Psoas muscle (tissue), 8 donors: ENCODE results near the gene FANCC. TPM values are rescaled to one million over a fixed set of nuclear protein-coding genes. Genes with fewer than 3 reads are reported as not detected.
"Not testable (repeated sequence)": the region's sequence is repeated elsewhere in the genome, so short reads cannot be mapped to it uniquely, and the experiment has no call there.

Experiments
- ATAC-seq, 4 donors: fragments of 200-7000 bp; cut with Tn5 transposase; one replicate each; pipeline ENCODE4 v1.9.1; 2020; ENCODE audit warnings: moderate library complexity in 3 of 4, mild to moderate bottlenecking in 2 of 4
- DNase-seq, 2 donors: peaks; one replicate each; pipeline ENCODE4 v3.0.0-alpha.2; 2020
- H3K27ac ChIP-seq: fragments of 200-600 bp; one replicate; pipeline ENCODE4 v1.8.0; 2022
- H3K27me3 ChIP-seq, 3 donors: fragments of 200-600 bp in 1 of 3; one replicate each; pipeline versions ENCODE4 v1.6.1 to v1.8.0; 2013 to 2022; ENCODE audit warnings: low read length in 2 of 3, mild to moderate bottlenecking in 2 of 3, moderate library complexity in 1 of 3; ENCODE audit not compliant: insufficient read depth in 3 of 3
- H3K36me3 ChIP-seq, 2 donors: fragments of 200-600 bp in 1 of 2; one replicate each; pipeline versions ENCODE4 v1.6.1 to v1.8.0; 2013 to 2022; ENCODE audit warnings: low read depth in 1 of 2, mild to moderate bottlenecking in 1 of 2, moderate library complexity in 1 of 2; ENCODE audit not compliant: insufficient read depth in 1 of 2
- H3K4me1 ChIP-seq: fragments of 200-600 bp; one replicate; pipeline ENCODE4 v1.8.0; 2022
- H3K4me3 ChIP-seq: fragments of 200-600 bp; one replicate; pipeline ENCODE4 v1.8.0; 2022; ENCODE audit warnings: mild to moderate bottlenecking
- H3K9me3 ChIP-seq: fragments of 200-600 bp; one replicate; pipeline ENCODE4 v1.8.0; 2022
- WGBS, 3 donors: extraction: QIAGEN DNeasy Blood & Tissue Kit; methylation state at CpG; one replicate each; pipeline versions ENCODE4 v1.1.6 to v1.1.7; 2013; 5-methylcytosine and 5-hydroxymethylcytosine counted together
- intact Hi-C, 2 donors: fragments of 100-400 bp; cut with DNase I; formaldehyde crosslinking; loops; one replicate each; pipeline versions ENCODE4 v1.11.0 to v1.14.2; 2022
- polyA plus RNA-seq, 3 donors: library from polyadenylated mRNA; stranded (reverse); fragments of 200-250 nt; gene quantifications; one replicate each; pipeline ENCODE4 v1.2.3, GENCODE V29; 2013
- total RNA-seq, 4 donors: library from RNA; stranded (reverse); fragmentation: NEBNext Ultra II Directional in 2 of 4; extraction: Animal tissue kit (Norgen Biotek cat#: 25700) in 2 of 4; gene quantifications; one replicate each; pipeline versions ENCODE4 v1.2.1 to v1.2.4, GENCODE V29; 2021 to 2023
- TF ChIP-seq, protein P1 (sequence below): fragments of 200-600 bp; IDR thresholded peaks from one replicate; pipeline ENCODE4 v1.8.0; 2022; ENCODE audit warnings: antibody characterized with exemption
- donor health status: healthy with polysubstance abuse.
- donor health status: DM: no; HTN: no; CAD: no; lungs with moderate emphysema.
- donor health status: Bipolar disorder and iron deficiency.
- donor health status: healthy.
- donor health status: DM: yes; HTN: yes; CAD: no.
- donor health status: DM: no; HTN: no; CAD: no.
- donor health status: DM: no; HTN: no; CAD: no.
- donor health status: DM: yes; HTN: yes; CAD: no.

Gene FANCC
- total and polyA plus RNA-seq, 7 donors = 2.1 to 5.2 (median 3.6) TPM

DNA sequence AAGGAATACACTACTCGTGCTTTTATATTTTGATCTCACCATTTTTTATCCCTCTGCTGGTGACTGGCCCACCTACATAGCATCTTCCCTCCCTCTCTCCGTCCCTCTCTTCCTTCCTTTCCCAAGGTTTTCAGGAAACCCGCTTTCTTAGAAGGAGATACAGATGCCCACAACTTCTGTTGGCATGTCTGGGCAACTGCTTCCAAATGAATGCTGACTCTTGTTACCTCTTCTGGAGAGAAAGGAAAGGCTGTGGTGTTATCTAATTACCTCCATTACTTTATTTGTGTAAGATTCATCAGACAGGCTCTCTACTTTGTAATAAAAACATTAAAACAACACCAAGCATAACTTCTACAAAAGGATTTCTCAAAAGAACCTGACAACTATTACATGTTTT lies 20.2 kb downstream of the FANCC start:
- H3K4me3 ChIP-seq = no peak overlapping the region
- no peaks in the 10 kb centered on the region for H3K27me3 ChIP-seq
- no peaks in the 10 kb centered on the region for H3K9me3 ChIP-seq
- no peaks in the 10 kb centered on the region for H3K36me3 ChIP-seq
- TF ChIP-seq, protein P1, sequence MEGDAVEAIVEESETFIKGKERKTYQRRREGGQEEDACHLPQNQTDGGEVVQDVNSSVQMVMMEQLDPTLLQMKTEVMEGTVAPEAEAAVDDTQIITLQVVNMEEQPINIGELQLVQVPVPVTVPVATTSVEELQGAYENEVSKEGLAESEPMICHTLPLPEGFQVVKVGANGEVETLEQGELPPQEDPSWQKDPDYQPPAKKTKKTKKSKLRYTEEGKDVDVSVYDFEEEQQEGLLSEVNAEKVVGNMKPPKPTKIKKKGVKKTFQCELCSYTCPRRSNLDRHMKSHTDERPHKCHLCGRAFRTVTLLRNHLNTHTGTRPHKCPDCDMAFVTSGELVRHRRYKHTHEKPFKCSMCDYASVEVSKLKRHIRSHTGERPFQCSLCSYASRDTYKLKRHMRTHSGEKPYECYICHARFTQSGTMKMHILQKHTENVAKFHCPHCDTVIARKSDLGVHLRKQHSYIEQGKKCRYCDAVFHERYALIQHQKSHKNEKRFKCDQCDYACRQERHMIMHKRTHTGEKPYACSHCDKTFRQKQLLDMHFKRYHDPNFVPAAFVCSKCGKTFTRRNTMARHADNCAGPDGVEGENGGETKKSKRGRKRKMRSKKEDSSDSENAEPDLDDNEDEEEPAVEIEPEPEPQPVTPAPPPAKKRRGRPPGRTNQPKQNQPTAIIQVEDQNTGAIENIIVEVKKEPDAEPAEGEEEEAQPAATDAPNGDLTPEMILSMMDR = no peak
- H3K4me1 ChIP-seq = no peaks in the 10 kb centered on the region
- ATAC-seq (no peak), DNase-seq (no peak)
- 72 to 86% (median 74%) methylated on average over 3 of the region's 3 CpGs for WGBS, 3 donors
- intact Hi-C loops = no loop called here
- H3K27ac ChIP-seq = no peak overlapping the region

DNA sequence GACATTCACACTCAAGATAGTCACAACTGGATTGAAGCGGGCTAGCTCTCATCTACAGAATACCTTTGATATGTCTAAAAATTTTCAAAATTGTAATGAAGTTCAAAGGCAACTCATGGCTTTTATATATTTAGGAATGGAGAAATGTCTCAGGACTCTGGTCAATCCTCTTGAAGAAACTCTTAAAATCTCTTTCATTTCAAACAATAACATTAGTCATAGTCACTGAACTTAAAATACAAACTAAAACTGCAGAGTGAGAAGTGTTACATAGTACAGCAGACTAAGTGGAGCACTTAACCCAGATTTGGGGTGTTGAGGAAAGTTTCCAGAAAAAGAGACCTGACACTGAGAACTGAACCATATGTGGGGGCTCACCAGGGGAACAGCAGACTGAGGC lies 20.7 kb downstream of the FANCC start:
- WGBS, 3 donors = 99 to 100% (median 100%) methylated on average over 1 of the region's 1 CpG
- Histone ChIP-seq H3K27ac (no peak overlapping the region), H3K36me3 (no peaks in the 10 kb centered on the region), H3K4me1 (no peaks in the 10 kb centered on the region), H3K27me3 (no peaks in the 10 kb centered on the region), H3K9me3 (no peaks in the 10 kb centered on the region), H3K4me3 (no peak overlapping the region)
- no peak for ATAC-seq
- TF ChIP-seq, protein P1 = no peak
- DNase-seq = no peak
- intact Hi-C loops = no loop called here

DNA sequence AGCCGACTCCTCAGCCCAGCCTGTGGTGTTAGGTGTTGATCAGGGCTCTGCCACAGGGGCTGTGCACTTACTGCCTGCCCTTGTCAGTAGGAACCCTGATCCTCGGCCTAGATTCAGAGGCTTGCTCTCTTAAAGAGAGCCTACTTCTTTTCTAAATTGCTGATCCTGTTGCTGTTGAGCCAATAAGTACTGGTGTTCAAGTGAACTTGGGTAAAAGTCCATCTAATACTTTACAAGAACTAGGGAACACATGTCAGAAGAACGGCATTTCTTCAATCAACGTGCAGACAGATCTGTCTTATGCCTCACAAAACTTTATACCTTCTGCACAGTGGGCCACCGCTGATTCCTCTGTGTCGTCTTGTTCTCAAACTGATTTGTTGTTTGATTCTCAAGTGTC lies 24.2 kb downstream of the FANCC start:
- DNase-seq, intact Hi-C loops, H3K4me3 ChIP-seq, H3K27me3 ChIP-seq, H3K36me3 ChIP-seq, ATAC-seq, H3K27ac ChIP-seq, H3K4me1 ChIP-seq, H3K9me3 ChIP-seq: not testable (repeated sequence)
- WGBS, 3 donors = 94 to 97% (median 94%) methylated on average over 6 of the region's 6 CpGs

DNA sequence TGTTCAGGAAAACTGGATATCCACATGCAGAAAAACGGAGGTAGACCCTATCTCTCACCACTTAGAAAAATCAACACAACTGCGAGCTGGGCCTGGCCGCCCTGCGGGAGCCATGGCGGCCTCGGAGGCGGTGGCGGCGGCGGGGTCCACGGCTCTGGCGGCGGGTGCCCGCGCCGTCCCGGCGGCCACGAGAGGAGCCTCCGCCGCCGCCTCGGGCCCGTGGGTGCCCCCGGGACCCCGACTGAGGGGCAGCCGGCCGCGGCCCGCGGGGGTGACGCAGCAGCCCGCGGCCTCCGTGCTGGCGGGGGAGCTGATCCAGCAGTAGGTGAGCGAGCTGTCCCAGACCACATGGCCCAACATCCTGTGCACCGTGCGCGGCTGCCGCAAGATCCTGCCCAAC lies 25.3 kb downstream of the FANCC start:
- H3K27me3 ChIP-seq = no peaks in the 10 kb centered on the region
- H3K9me3 ChIP-seq = no peaks in the 10 kb centered on the region
- no peak for ATAC-seq
- no peak for DNase-seq
- no peaks in the 10 kb centered on the region for H3K4me1 ChIP-seq
- intact Hi-C loops = no loop called here
- H3K36me3 ChIP-seq = no peaks in the 10 kb centered on the region
- 94 to 98% (median 97%) methylated on average over 40 to 41 of the region's 41 CpGs for WGBS, 3 donors
- H3K27ac ChIP-seq = no peak overlapping the region
- H3K4me3 ChIP-seq = no peak overlapping the region
- TF ChIP-seq, protein P1 = no peak

DNA sequence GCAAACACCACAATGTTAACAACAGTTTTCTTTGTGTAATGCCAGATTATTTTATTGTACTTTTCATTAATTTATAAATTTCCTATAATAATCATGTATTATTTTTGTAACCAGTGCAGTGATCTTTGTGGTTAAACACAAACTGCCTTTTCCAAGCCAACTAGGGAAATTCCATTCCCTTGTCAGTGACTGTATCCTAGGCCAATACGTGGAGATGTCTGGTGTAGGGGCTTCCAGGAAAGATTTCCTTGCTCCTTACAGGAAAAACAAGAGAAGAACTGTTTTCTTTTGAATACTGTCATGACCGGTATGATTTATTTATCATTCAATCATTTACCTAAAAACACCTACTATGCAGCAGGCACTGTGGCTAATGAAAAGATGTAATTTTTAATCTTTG lies 31.4 kb downstream of the FANCC start:
- ATAC-seq (no peak), DNase-seq (no peak)
- 47 to 60% (median 56%) methylated on average over 2 of the region's 2 CpGs for WGBS, 3 donors
- H3K27ac ChIP-seq = no peak overlapping the region
- H3K9me3 ChIP-seq = peaks cover 6% of the 10 kb centered on the region
- H3K27me3 ChIP-seq = no peaks in the 10 kb centered on the region
- TF ChIP-seq, protein P1 = no peak
- intact Hi-C loops = no loop called here
- no peak overlapping the region for H3K4me3 ChIP-seq
- no peaks in the 10 kb centered on the region for H3K36me3 ChIP-seq
- peaks cover 5% of the 10 kb centered on the region for H3K4me1 ChIP-seq
